Kidney (tissue), 22 donors: ENCODE measurements around the gene MED16. TPM values are rescaled to one million over a fixed set of nuclear protein-coding genes. Genes with fewer than 3 reads are reported as not detected.

ENCODE experiments used
- DNase-seq, 5 donors: peaks; one replicate each; pipeline ENCODE4 v3.0.0-alpha.2; 2013 to 2020
- FAIRE-seq: peaks from 2 replicates; lab custom pipeline; 2012; peaks lifted over from hg19 to GRCh38; lab: Jason Lieb, UNC
- H3K27ac ChIP-seq, 2 donors: one replicate each; pipeline ENCODE4 v1.7.0; 2013; ENCODE audit warnings: low read depth in 2 of 2, low read length in 2 of 2, inconsistent platforms in 1 of 2
- H3K27me3 ChIP-seq: one replicate; pipeline ENCODE4 v1.7.1; 2013; ENCODE audit warnings: low read length, inconsistent platforms; ENCODE audit not compliant: control insufficient read depth, insufficient read depth
- H3K36me3 ChIP-seq, 3 donors: one replicate each; pipeline versions ENCODE4 v1.7.0 to v1.7.1; 2013; ENCODE audit warnings: low read length in 3 of 3, control low read depth in 1 of 3, inconsistent platforms in 1 of 3; ENCODE audit not compliant: insufficient read depth in 3 of 3, control insufficient read depth in 2 of 3
- H3K4me1 ChIP-seq, 3 donors: one replicate each; pipeline versions ENCODE4 v1.7.0 to v1.7.1; 2013; ENCODE audit warnings: low read length in 3 of 3, inconsistent platforms in 1 of 3, low read depth in 1 of 3; ENCODE audit not compliant: control insufficient read depth in 2 of 3, insufficient read depth in 2 of 3
- H3K4me3 ChIP-seq, 3 donors: one replicate each; pipeline versions ENCODE4 v1.7.0 to v1.8.1; 2013; ENCODE audit warnings: low read length in 3 of 3, control low read depth in 1 of 3, inconsistent platforms in 1 of 3
- H3K9ac ChIP-seq, 3 donors: one replicate each; pipeline versions ENCODE4 v1.7.0 to v1.7.1; 2013; ENCODE audit warnings: low read length in 3 of 3, control low read depth in 1 of 3, inconsistent platforms in 1 of 3
- H3K9me3 ChIP-seq, 3 donors: one replicate each; pipeline versions ENCODE4 v1.7.0 to v1.7.1; 2013; ENCODE audit warnings: low read length in 3 of 3, control low read depth in 1 of 3, inconsistent platforms in 1 of 3; ENCODE audit not compliant: control insufficient read depth in 2 of 3, insufficient read depth in 1 of 3
- CTCF ChIP-seq: IDR thresholded peaks from 3 replicates; pipeline ENCODE4 v1.5.1; 2012; ENCODE audit warnings: mild to moderate bottlenecking, moderate library complexity, borderline replicate concordance; ENCODE audit not compliant: insufficient read depth; ENCODE audit errors: extremely low read depth
- intact Hi-C: fragments of 100-400 bp; cut with DNase I; formaldehyde crosslinking; loops from one replicate; pipeline ENCODE4 v1.11.1; 2022
- long read RNA-seq, 10 donors: library from polyadenylated mRNA in 1 of 10; unstranded in 1 of 10; transcript quantifications; one replicate each; pipeline ENCODE4 v2.0.0 and lab custom pipeline, GENCODE V29; 2021 to 2026
- polyA plus RNA-seq: library from polyadenylated mRNA; stranded (reverse); fragments of 350-450 nt; fragmentation: Illumina TruSeq; extraction: RNeasy Lipid Tissue Mini Kit (QIAGEN cat#74804); gene quantifications from one replicate; pipeline ENCODE4 v1.2.3, GENCODE V29; 2014; ENCODE audit warnings: low read depth, low replicate concordance; ENCODE audit not compliant: insufficient read depth
- total RNA-seq: library from RNA; stranded (reverse); fragmentation: NEBNext Ultra II Directional; extraction: Animal tissue kit (Norgen Biotek cat#: 25700); gene quantifications from one replicate; pipeline ENCODE4 v1.2.1, GENCODE V29; 2021
- donor health status: control.
- donor health status: control.
- donor health status: control.
- donor health status: control.
- donor health status: control.
- donor health status: DM: yes; HTN: yes; CAD: no.
- donor health status: Normal renal cell carcinoma (clear cell type).

Gene MED16
- total RNA-seq (56.5 TPM), polyA plus RNA-seq (72.1 TPM)
- long read RNA-seq, donor 1, transcript MED16-204 (15 exons, 3,420 nt), result major isoform, 12 of 12 reads
- long read RNA-seq, donor 1, partial matches to known transcripts, result 0 of 12 reads
- long read RNA-seq, donor 1, other reads (novel, unspliced or antisense), result 0 of 12 reads
- long read RNA-seq, donor 2, transcript MED16-204 (15 exons, 3,420 nt), result major isoform, 8 of 9 reads
- long read RNA-seq, donor 2, partial matches to known transcripts, result 0 of 9 reads
- long read RNA-seq, donor 2, other reads (novel, unspliced or antisense), result 0 of 9 reads
- long read RNA-seq, donor 3, transcript MED16-204 (15 exons, 3,420 nt), result major isoform, 6 of 7 reads
- long read RNA-seq, donor 3, partial matches to known transcripts, result 0 of 7 reads
- long read RNA-seq, donor 3, other reads (novel, unspliced or antisense), result 0 of 7 reads
- long read RNA-seq, donor 4, transcript MED16-204 (15 exons, 3,420 nt), result major isoform, 7 of 7 reads
- long read RNA-seq, donor 4, partial matches to known transcripts, result 0 of 7 reads
- long read RNA-seq, donor 4, other reads (novel, unspliced or antisense), result 0 of 7 reads
- long read RNA-seq, donor 5, result 0 reads
- long read RNA-seq, donor 6, partial matches to known transcripts, result 5 of 9 reads
- long read RNA-seq, donor 6, other reads (novel, unspliced or antisense), result 0 of 9 reads
- long read RNA-seq, donor 7, transcript MED16-204 (15 exons, 3,420 nt), result major isoform, 34 of 81 reads
- long read RNA-seq, donor 7, partial matches to known transcripts, result 39 of 81 reads
- long read RNA-seq, donor 7, other reads (novel, unspliced or antisense), result 6 of 81 reads
- long read RNA-seq, donor 8, partial matches to known transcripts, result 0 of 3 reads
- long read RNA-seq, donor 8, other reads (novel, unspliced or antisense), result 0 of 3 reads
- long read RNA-seq, donor 9, partial matches to known transcripts, result 10 of 11 reads
- long read RNA-seq, donor 9, other reads (novel, unspliced or antisense), result 0 of 11 reads
- long read RNA-seq, donor 10, partial matches to known transcripts, result 38 of 42 reads
- long read RNA-seq, donor 10, other reads (novel, unspliced or antisense), result 0 of 42 reads

DNA sequence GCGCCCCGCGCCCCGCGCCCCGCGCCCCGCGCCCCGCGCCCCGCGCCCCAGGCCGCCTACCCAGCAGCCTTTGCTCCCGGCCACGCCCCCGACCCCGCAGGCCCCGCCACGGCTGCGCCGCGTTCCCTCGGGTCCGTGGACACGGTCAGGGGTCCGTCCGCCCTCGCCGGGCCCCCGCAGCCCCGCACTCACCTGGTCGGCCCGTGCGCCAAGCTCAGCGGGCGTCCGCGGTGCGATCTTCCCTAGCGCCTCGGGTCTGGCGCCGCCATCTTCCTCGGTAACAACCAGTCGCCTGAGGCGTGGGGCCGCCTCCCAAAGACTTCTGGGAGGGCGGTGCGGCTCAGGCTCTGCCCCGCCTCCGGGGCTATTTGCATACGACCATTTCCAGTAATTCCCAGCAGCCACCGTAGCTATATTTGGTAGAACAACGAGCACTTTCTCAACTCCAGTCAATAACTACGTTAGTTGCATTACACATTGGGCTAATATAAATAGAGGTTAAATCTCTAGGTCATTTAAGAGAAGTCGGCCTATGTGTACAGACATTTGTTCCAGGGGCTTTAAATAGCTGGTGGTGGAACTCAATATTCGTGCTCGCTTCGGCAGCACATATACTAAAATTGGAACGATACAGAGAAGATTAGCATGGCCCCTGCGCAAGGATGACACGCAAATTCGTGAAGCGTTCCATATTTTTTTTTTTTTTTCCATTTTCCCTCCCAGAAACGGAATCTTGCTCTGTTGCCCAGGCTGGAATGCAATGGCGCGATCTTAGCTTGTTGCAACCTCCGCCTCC lies at the start of gene MED16, which contains the start of gene RNU6-9:
Gene MED16, minus strand, starts transcription at position 294 of the 796 bp plus-strand sequence. CDS start 2,056 bp downstream, outside the sequence.
Gene RNU6-9, plus strand, starts transcription at position 591 of the 796 bp plus-strand sequence.
- peak; percentile 94 to 97 (median 97) for DNase-seq
- peaks cover 0 to 2% (median 0%) of the 10 kb centered on the region in 3 donors for H3K4me1 ChIP-seq
- TF ChIP-seq CTCF, result no peak
- FAIRE-seq, result peak; percentile 51
- no peaks in the 10 kb centered on the region for H3K9me3 ChIP-seq
- peak within 1 kb of the TSS; percentile 61 to 73 (median 67) for H3K9ac ChIP-seq
- H3K27me3 ChIP-seq, result no peaks in the 10 kb centered on the region
- H3K27ac ChIP-seq, result peak within 1 kb of the TSS; percentile 91 to 98
- intact Hi-C loops, result no loop called here
- H3K4me3 ChIP-seq, result peak within 1 kb of the TSS; percentile 61 to 81 (median 69)
- peaks cover 0 to 4% (median 3%) of the 10 kb centered on the region in 3 donors for H3K36me3 ChIP-seq

- no peak overlapping the region for H3K9ac ChIP-seq
- H3K4me1 ChIP-seq, result peaks cover 0 to 48% (median 9%) of the 10 kb centered on the region in 3 donors
- H3K9me3 ChIP-seq, result no peaks in the 10 kb centered on the region
- FAIRE-seq, result no peak
- H3K36me3 ChIP-seq, result peaks cover 0 to 2% (median 0%) of the 10 kb centered on the region in 3 donors
- H3K4me3 ChIP-seq, result peak overlapping the region in 1 of 3 donors; percentile 43
- H3K27me3 ChIP-seq, result no peaks in the 10 kb centered on the region
- intact Hi-C loops, result no loop called here
- peak in 1 of 5 donors; percentile 75 for DNase-seq
- H3K27ac ChIP-seq, result peak overlapping the region in 1 of 2 donors; percentile 78
- no peak for TF ChIP-seq CTCF
These were observed 49.2 kb upstream of the MED16 start for GRCh38 chr19:942133-942645.
